ENCODE measurements around the gene GFRAL.

GFRAL gene

DNA sequence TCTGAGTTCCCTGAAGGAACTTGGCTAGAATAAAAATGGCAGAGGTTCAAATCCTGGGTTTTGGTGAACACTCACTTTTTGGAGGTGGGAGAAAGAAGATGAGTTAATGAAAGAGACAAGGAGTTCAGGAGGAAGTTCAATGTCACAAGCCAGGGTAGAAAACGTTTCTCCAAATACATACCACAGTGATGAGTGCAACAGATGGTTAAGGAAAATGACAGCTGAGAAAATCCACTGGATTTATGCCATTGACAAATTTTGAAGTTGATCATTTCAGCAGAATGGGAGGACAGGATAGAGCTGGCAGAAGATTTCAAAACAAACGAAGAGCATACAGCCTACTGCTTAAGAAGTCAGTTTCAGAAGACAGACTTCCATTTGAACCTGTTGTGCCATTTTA, 122.7 kb downstream of the GFRAL start:
- Histone ChIP-seq H3K4me1 (ENCODE audit: control insufficient read depth in 1 of 2, insufficient read depth in 2 of 2, low read length in 2 of 2) (no peaks in the 10 kb centered on the region), H3K9ac (ENCODE audit: low read depth in 1 of 2, low read length in 2 of 2) (no peak overlapping the region), H3K27ac (ENCODE audit: low read depth, low read length) (no peak overlapping the region), H3K9me3 (ENCODE audit: control insufficient read depth in 1 of 2, low read length in 2 of 2) (no peaks in the 10 kb centered on the region), H3K36me3 (ENCODE audit: control insufficient read depth in 1 of 2, insufficient read depth in 2 of 2, low read length in 2 of 2) (no peaks in the 10 kb centered on the region), H3K27me3 (ENCODE audit: control insufficient read depth in 1 of 2, insufficient read depth in 2 of 2, low read length in 2 of 2) (no peaks in the 10 kb centered on the region), H3K4me3 (ENCODE audit: low read depth in 1 of 2, low read length in 2 of 2) (no peak overlapping the region)
